ENCODE data around the gene RUBCN.
"Not testable (repeated sequence)": the region's sequence is repeated elsewhere in the genome, so short reads cannot be mapped to it uniquely, and the experiment has no call there.

RUBCN gene

GRCh38 chr3:197733042-197733441 is 3.7 kb downstream of the RUBCN start:
- DNase-seq = no peak

GRCh38 chr3:197731483-197731882 is 5.2 kb downstream of the RUBCN start:
- not testable (repeated sequence) for DNase-seq

GRCh38 chr3:197730770-197731169 is 5.9 kb downstream of the RUBCN start:
- DNase-seq = not testable (repeated sequence)

GRCh38 chr3:197730200-197730599 is 6.5 kb downstream of the RUBCN start:
- no peak for DNase-seq

GRCh38 chr3:197728487-197728886 is 8.2 kb downstream of the RUBCN start:
- DNase-seq = no peak

- not testable (repeated sequence) for DNase-seq
These were observed 8.8 kb downstream of the RUBCN start for GRCh38 chr3:197727878-197728277.

GRCh38 chr3:197722734-197723133 is 14.0 kb downstream of the RUBCN start:
- no peak for DNase-seq

- DNase-seq = no peak
These were observed 16.0 kb downstream of the RUBCN start for GRCh38 chr3:197720694-197721093.

GRCh38 chr3:197718891-197719290 is 17.8 kb downstream of the RUBCN start:
- DNase-seq = no peak

- DNase-seq = no peak
These were observed 22.5 kb downstream of the RUBCN start for GRCh38 chr3:197714251-197714650.

GRCh38 chr3:197713477-197713822 is 23.3 kb downstream of the RUBCN start:
- DNase-seq = no peak

GRCh38 chr3:197711973-197712707 is 24.6 kb downstream of the RUBCN start:
- peak; percentile 77 for DNase-seq

GRCh38 chr3:197710965-197711364 is 25.7 kb downstream of the RUBCN start:
- not testable (repeated sequence) for DNase-seq

GRCh38 chr3:197709135-197709534 is 27.6 kb downstream of the RUBCN start:
- DNase-seq = peak; percentile 58

- DNase-seq = no peak
These were observed 30.0 kb downstream of the RUBCN start for GRCh38 chr3:197706658-197707057.

- DNase-seq = no peak
These were observed 34.9 kb downstream of the RUBCN start for GRCh38 chr3:197701841-197702240.

- no peak for DNase-seq
These were observed 36.6 kb downstream of the RUBCN start for GRCh38 chr3:197700095-197700494.

- no peak for DNase-seq
These were observed 39.3 kb downstream of the RUBCN start for GRCh38 chr3:197697355-197697754.

GRCh38 chr3:197694251-197694650 is 42.5 kb downstream of the RUBCN start:
- no peak for DNase-seq

- DNase-seq = peak; percentile 42
These were observed 44.1 kb downstream of the RUBCN start for GRCh38 chr3:197692641-197693040.

- no peak for DNase-seq
These were observed 46.0 kb downstream of the RUBCN start for GRCh38 chr3:197690754-197691153.

- no peak for DNase-seq
These were observed 49.1 kb downstream of the RUBCN start for GRCh38 chr3:197687570-197687969.

GRCh38 chr3:197686899-197687298 is 49.8 kb downstream of the RUBCN start:
- no peak for DNase-seq

- no peak for DNase-seq
These were observed 51.2 kb downstream of the RUBCN start for GRCh38 chr3:197685546-197685945.

GRCh38 chr3:197683191-197683590 is 53.5 kb downstream of the RUBCN start:
- DNase-seq = no peak

All from hematopoietic multipotent progenitor cell treated with erythropoietin and hydrocortisone succinate and interleukin-3 and kit ligand, for 6 days (in vitro differentiated cells).